Activated CD4-positive, alpha-beta T cell treated with anti-CD3 and anti-CD28 coated beads, Interleukin-2, Interleukin-4, amounts not matched to agents 100 ng/mL and 50 ng/mL, durations not matched to agents 16 hours and 8 hours (primary cell): Measurements from ENCODE around the gene HSD17B8.

Source experiments
- DNase-seq: peaks from one replicate; pipeline ENCODE4 v3.0.0-alpha.2; 2020; ENCODE audit warnings: low spot score

Gene HSD17B8

DNA sequence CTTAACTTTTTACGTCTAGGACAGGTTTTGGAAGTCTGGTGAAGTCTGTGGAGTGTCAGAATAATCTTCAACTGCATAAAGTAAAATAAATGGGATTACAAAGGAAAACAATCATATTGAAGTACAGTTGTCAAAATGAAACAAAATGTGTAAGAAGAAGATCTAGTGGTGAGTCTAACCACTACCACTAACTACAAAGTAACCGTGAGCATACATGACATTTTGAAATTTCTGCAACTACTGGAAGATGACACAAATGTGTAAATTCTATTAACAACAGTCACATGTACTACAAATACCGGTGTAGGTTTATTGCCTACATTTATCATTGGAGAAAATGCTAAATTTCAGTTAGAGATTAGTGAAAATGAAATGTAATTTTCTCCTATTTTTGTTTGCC, 37.5 kb downstream of the HSD17B8 start:
- DNase-seq, result peak; percentile 70

DNA sequence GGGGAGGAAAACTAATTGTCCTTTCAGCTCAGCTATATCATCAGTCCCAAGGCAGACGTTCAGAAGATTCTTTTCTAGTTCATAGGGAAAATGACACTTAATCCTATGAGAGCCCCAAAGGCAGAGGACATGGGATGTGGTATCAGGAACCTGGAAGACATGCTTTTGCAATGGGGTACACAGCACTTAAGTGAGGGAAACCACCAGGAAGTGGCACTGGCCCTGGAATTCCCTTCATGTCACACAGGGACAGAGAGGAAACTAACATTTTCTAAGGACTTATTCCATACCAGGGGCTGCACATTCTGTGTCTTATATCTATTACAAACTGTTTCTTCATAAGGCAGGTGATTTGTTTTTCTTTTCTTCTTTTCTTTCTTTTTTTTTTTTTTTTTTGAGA, 39.0 kb downstream of the HSD17B8 start:
- DNase-seq, result no peak

DNA sequence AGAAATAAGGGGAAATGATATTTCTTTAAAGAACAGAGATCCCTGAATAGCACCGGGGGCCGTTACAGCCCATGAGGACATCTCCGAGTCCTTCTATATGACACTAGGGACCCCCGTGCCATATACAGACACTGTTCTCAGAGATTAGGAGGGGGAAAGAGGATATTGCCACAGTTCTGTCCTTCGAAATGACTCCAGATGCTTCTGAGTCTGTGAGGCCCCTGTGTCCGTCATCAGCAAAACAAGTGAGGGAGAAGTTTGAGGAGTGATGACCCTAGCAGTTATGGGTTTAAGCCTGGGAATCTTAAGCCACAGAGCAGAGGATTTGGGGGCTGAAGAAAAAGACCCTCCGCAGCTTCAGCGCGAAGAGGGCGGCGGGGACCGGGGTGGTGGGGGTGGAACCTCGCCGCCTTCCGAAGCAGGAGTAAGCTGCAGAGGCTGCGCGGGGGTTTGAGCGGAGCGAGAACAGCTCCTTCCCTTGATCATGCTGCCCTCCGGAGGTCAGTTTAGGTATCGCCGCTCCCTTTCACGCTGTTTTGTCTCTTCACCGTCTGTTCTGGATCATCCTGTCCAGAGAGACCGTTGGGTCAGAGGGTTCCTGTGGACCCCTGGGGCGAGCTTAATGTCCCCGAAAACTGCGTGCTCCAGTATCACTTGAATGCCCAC, 43.7 kb downstream of the HSD17B8 start:
- DNase-seq, result peak; percentile 93

DNA sequence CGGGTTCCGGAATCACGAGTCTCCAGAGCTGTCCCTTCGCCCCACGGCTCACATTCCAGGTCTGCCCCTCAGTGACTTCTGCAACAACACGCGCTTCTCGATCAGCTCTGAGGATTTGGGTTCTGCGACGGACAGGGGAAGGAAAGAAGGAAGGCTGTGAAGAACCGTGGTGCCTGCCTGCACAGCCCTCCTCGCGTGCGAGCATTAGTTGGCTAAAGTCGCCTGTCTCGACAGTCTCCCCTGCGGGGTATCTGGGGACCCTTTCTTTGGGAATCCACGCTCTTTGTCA, 44.1 kb downstream of the HSD17B8 start:
- DNase-seq, result no peak

DNA sequence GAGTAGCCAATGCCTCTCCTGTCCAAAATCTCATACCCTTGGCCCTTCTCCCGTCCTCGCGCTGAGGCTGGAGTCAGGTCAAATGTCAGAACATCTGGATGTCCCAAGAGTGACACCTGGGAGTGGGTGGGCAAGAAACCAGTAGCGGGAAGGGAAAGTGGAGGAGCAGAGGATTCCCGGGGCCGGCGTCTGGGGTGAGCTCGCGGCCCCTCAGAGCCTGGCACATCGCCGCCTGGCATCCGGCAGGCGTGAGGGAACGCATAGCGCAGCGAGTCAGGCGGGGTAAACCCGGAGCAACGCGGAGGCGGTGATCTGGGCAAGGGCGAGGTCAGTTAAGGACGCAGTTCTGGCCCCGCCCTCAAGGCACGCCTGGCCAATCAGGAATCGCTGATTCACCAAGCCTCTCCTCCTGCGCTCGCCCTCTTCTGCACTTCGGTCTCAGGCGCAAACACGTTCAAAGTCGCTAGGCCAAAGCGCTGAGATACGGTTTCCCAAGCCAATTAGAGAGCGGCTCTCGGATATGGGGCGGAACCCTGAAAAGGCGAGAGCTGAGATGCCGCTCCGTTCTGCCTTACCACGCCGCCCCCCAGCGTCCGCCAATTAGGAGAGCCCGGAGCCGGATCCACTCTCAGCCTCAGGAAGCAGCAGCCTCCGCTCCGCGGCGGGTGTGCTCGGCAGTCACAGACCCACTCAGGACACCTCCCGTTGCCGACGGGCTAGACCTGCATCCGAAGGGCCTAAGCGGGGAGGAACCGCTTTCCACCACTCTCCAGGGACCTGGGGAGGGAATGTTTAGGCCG, 44.7 kb downstream of the HSD17B8 start:
- peak; percentile 99 for DNase-seq

DNA sequence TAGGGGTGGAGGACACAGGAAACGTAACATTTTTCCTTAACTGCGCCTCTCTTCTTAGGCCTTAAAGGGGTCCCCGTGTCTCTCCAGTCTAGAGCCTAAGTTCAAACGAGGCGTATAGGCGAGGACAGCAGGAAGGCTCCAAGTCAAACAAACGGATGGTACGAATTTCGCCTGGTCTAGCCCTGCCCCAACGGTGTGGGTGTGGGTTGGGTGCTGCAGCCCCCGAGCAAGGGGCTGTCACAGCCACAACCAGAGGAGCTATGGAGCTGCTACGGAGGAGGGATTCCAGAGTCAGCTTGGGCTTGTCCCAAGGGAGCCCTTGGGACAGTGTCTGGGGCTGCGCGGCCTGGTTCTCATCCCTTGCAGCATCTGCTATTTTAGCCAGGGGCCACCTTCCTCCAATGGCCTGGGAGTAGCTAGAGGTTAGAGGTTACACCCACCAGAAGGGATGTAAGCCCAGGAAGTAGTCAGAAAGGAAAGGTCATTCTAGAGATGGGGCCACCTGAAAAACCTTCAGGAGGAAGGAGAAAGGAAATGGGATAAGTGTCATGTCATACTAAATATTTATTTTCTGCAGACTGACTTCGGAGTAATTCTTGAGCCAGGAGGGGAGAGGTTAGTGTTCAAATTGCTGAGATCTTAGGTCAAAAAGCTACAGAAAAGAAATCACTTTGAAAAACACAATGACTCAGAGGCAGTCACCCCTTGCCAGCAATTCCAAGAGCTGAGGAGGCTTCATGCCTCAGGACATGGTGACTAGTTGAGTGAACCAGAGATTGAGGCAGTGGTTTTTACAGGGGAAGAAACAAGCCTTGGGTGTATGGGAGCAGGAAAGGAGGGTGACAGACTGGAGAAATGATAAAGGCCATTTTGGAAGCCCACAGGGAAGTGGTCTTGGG, 45.5 kb downstream of the HSD17B8 start:
- DNase-seq, result peak; percentile 27

DNA sequence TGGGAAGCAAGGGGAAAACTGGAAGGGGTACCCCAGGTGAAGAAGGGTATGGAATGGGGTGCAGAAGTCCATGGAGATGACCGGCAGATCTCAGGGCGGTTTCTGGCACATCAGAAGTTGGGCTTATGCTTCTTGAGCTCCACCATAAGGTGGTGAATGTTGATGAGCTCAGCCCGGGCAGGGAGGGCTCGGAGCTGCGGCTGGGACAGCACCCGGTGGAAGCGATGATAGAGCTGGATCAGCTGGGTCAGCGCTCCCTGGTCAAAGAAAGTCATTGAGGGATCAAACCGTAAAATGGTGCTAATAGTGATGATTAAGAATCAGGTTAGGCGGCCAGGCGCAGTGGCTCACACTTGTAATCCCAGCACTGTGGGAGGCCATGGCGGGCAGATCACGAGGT, 46.3 kb downstream of the HSD17B8 start:
- no peak for DNase-seq

DNA sequence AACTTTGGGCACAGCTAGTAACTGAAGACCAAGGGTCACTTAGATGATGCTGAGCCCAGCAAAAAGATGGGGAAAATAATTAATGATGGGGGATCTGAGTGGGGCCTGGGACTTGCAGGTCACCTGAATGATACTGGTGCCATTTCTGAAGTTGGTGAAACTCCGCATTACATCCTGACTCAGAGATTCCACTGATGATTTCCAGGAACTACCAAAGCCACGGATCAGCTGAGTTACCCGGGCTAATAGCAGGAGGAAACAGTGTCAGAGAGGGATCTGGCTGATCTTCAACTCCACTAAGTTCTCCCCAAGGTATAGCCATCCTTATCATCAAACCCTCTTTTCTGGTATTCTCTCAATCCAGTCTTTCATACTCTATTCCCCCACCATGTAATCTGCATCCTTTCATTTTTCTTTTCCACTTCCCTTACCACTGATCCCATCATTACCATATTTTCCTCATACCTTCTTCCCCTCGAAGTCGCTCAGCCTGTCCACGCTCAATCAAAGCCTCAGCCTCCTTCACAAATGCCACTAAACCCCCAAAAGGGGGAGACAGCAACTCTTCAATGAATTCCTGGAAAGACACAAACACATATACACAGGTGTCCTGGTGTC, 47.0 kb downstream of the HSD17B8 start:
- no peak for DNase-seq

DNA sequence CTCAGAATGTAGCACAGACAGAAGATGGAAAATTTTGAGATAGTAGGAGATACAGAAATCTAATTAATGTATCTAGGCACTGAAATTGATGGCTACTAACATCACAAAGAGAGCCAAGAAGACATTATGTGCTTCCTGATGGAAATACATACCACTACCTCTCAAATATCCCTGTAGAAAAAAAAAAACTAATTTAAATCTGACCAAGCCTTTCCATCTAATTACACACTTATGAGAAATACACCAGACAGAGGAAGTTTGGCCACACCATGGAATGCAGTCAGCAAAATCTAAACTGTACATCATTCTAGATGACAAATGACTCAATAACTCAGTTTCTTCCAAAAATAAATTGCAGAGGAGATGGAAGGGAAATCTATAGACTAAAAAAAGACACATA, 48.3 kb downstream of the HSD17B8 start:
- no peak for DNase-seq

DNA sequence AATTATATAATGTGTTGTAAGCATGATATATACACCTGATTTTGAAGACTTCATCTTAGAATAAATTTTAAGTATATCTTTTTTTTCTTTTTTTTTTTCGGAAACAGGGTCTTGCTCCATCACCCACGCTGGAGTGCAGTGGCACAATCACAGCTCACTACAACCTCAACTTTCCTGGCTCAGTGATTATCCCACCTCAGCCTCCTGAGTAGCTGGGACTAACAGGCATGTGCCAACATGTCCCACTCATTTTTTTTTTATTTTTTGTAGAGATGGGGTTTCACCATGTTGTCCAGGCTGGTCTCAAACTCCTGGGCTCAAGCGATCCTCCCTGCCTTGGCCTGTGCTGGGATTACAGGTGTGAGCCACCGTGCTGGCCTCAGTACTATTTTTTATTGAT, 50.1 kb downstream of the HSD17B8 start:
- DNase-seq, result no peak
